Measurements from ENCODE around the gene PTTG1. TPM values are rescaled to one million over a fixed set of nuclear protein-coding genes. Genes with fewer than 3 reads are reported as not detected.

The PTTG1 gene
- total and polyA plus RNA-seq, 2 of the 4 experiments (the other 2 are of a cell fraction), result 98.6 to 118 TPM

DNA sequence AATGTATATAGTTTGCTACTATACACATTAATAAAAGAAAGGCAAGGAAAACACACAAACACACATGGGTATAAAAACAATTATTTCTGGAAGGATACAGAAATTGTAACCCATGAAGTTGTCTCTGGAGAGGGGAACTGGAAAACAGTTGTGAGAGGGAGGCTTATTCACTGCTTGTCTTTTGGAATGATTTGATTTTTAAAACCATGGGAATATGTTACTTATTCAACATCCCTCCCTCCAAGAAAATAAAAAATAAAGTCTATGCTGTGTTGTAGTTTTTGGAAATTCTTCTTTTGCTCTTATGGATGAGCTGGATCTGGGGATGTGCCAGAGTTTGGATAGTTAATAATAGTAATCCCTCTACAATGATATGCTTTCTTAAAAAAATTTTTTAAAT, 45.2 kb upstream of the PTTG1 start:
- DNase-seq (no peak), ATAC-seq (ENCODE audit: low read depth) (no peak)
- Histone ChIP-seq H3K23ac (ENCODE audit: low read depth, low read length) (no peak overlapping the region), H3K9me3 (ENCODE audit: control insufficient read depth, insufficient read depth, low read length) (no peaks in the 10 kb centered on the region), H3K4ac (ENCODE audit: low read depth, low read length) (no peak overlapping the region), H2AK5ac (ENCODE audit: low read depth, low read length) (no peak overlapping the region), H3K36me3 (ENCODE audit: control insufficient read depth, insufficient read depth, low read length) (no peaks in the 10 kb centered on the region), H3K4me2 (ENCODE audit: low read depth, low read length) (no peak overlapping the region), H2AFZ (replicated peaks; ENCODE audit: low read length, poor library complexity) (no peak overlapping the region), H2BK20ac (ENCODE audit: low read depth, low read length) (no peak overlapping the region), H3K79me1 (ENCODE audit: low read depth in 1 of 2, low read length in 2 of 2) (no peaks in the 10 kb centered on the region), H4K8ac (ENCODE audit: low read depth in 2 of 2, low read length in 2 of 2) (no peak overlapping the region), H3K56ac (ENCODE audit: extremely low read depth, insufficient read depth, low read length) (no peak overlapping the region), H3K9ac (ENCODE audit: low read depth, low read length) (no peak overlapping the region), H3K18ac (ENCODE audit: low read depth, low read length) (no peak overlapping the region), H2BK5ac (ENCODE audit: low read depth, low read length, poor library complexity, severe bottlenecking) (no peak overlapping the region), H3K4me1 (ENCODE audit: control insufficient read depth, insufficient read depth, low read length) (no peaks in the 10 kb centered on the region), H3K14ac (replicated peaks; ENCODE audit: low read depth, low read length) (no peak overlapping the region), H4K91ac (ENCODE audit: insufficient read depth, low read depth, low read length) (no peak overlapping the region), H3K27me3 (ENCODE audit: control insufficient read depth, insufficient read depth, low read length) (peaks cover 15% of the 10 kb centered on the region), H3K27ac (ENCODE audit: insufficient read depth, low read length) (no peak overlapping the region), H2BK120ac (ENCODE audit: low read depth, low read length) (no peak overlapping the region), H2AK9ac (replicated peaks; ENCODE audit: low read depth, low read length, poor library complexity) (no peak overlapping the region), H4K5ac (ENCODE audit: low read depth, low read length) (no peak overlapping the region), H3K4me3 (ENCODE audit: insufficient read depth, low read depth, low read length) (no peak overlapping the region), H3K9me1 (ENCODE audit: insufficient read depth, low read length) (peaks cover 3% of the 10 kb centered on the region; the same call in 1 of the 2 replicates), H4K20me1 (ENCODE audit: insufficient read depth, low read length) (no peaks in the 10 kb centered on the region), H2BK15ac (ENCODE audit: low read depth, low read length) (no peak overlapping the region)
- ChIA-PET POLR2A (ENCODE audit: unreplicated experiment) (no interaction called here), CTCF (interaction anchor here (0.5 kb wide), 1 partner anchor 41 kb away, joined by 4 read pairs; no protein-coding TSS in a partner anchor)
- TF ChIP-seq CHD1 (IDR thresholded peaks at IDR 0.05; ENCODE audit: low read depth, low read length) (no peak), RFX5 (IDR thresholded peaks at IDR 0.05; ENCODE audit: low read depth, low read length) (no peak), POLR2A (IDR thresholded peaks at IDR 0.05; ENCODE audit: low read depth, low read length) (no peak)
- TF ChIP-seq, protein P1, sequence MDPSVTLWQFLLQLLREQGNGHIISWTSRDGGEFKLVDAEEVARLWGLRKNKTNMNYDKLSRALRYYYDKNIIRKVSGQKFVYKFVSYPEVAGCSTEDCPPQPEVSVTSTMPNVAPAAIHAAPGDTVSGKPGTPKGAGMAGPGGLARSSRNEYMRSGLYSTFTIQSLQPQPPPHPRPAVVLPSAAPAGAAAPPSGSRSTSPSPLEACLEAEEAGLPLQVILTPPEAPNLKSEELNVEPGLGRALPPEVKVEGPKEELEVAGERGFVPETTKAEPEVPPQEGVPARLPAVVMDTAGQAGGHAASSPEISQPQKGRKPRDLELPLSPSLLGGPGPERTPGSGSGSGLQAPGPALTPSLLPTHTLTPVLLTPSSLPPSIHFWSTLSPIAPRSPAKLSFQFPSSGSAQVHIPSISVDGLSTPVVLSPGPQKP (IDR thresholded peaks at IDR 0.05; ENCODE audit: borderline replicate concordance, low read depth, low read length), result no peak
- intact Hi-C loops (cut with micrococcal nuclease) (no loop called here), dilution Hi-C loops (cut with HindIII; ENCODE audit: low sequenced_read_pairs, unreplicated experiment) (no loop called here), in situ Hi-C loops (cut with MboI; ENCODE audit: low sequenced_read_pairs) (no loop called here)
- no TSS peak for BruUV-seq (replicated peaks)

All from IMR-90 (cell line).